ENCODE results near the gene SLC9C2. TPM values are rescaled to one million over a fixed set of nuclear protein-coding genes. Genes with fewer than 3 reads are reported as not detected.

SLC9C2 gene
- total RNA-seq, 1 experiment from 2014 or later: not detected

GRCh38 chr1:173477286-173478093 lies 125.4 kb downstream of the SLC9C2 start, which contains the start of gene PRDX6 (continued):
- TF ChIP-seq AR (CRISPR knock-in tag; IDR thresholded peaks at IDR 0.05) (no peak), JUN (CRISPR knock-in tag; IDR thresholded peaks at IDR 0.05) (no peak), ESRRA (CRISPR knock-in tag; IDR thresholded peaks at IDR 0.05; ENCODE audit: borderline replicate concordance) (0 out of 2 replicates have a peak, but pooled peaks have one; percentile 27), E2F1 (CRISPR knock-in tag; IDR thresholded peaks at IDR 0.05) (no peak), ZNF512 (CRISPR knock-in tag; IDR thresholded peaks at IDR 0.05; ENCODE audit: borderline replicate concordance) (no peak), GABPB1 (CRISPR knock-in tag; IDR thresholded peaks at IDR 0.05) (peak; percentile 66), MYBL2 (CRISPR knock-in tag; IDR thresholded peaks at IDR 0.05) (no peak), ZNF416 (CRISPR knock-in tag; IDR thresholded peaks at IDR 0.05) (no peak)

- H3K4me3 Mint-ChIP-seq: peak overlapping the region; percentile 94
- no peaks in the 10 kb centered on the region for H3K27me3 Mint-ChIP-seq (ENCODE audit: low read depth)
- peak; percentile 96 for ATAC-seq
- CTCF ChIA-PET: interaction anchor here (0.5 to 3.3 kb wide), 6 partner anchors 28 to 610 kb away, joined by 3 to 28 read pairs (median 4); partner anchors contain the start of gene DARS2
- H3K27ac Mint-ChIP-seq: peak overlapping the region; percentile 89; the same call in 1 of the 2 replicates
- H3K9me3 Mint-ChIP-seq: peaks cover 14% of the 10 kb centered on the region
- POLR2A ChIA-PET: interaction anchor here (0.5 to 2.8 kb wide), 14 partner anchors 13 to 1541 kb away, joined by 3 to 10 read pairs (median 4); partner anchors contain the start of genes CENPL, DARS2, GAS5 and KLHL20
- peaks cover 41% of the 10 kb centered on the region for H3K4me1 Mint-ChIP-seq
- DNase-seq (ENCODE audit: low spot score): peak; percentile 87
- peaks cover 65% of the 10 kb centered on the region for H3K36me3 Mint-ChIP-seq
- no peak for TF ChIP-seq ATF6 (CRISPR knock-in tag; IDR thresholded peaks at IDR 0.05)
- no peak for TF ChIP-seq TCF7 (CRISPR knock-in tag; IDR thresholded peaks at IDR 0.05; ENCODE audit: low read depth)
- no peak for TF ChIP-seq ZNF532 (CRISPR knock-in tag; IDR thresholded peaks at IDR 0.05; ENCODE audit: borderline replicate concordance)
- no peak for TF ChIP-seq ATF2 (CRISPR knock-in tag; IDR thresholded peaks at IDR 0.05; ENCODE audit: borderline replicate concordance, low read depth)
- TF ChIP-seq NR3C1 (CRISPR knock-in tag; conservative IDR thresholded peaks at IDR 0.05; ENCODE audit: low read depth): no peak
- TF ChIP-seq USF2 (CRISPR knock-in tag; IDR thresholded peaks at IDR 0.05): peak; percentile 97
- no peak for TF ChIP-seq ZNF138 (CRISPR knock-in tag; conservative IDR thresholded peaks at IDR 0.05)
- no peak for TF ChIP-seq PREB (CRISPR knock-in tag; IDR thresholded peaks at IDR 0.05; ENCODE audit: borderline replicate concordance)
- no peak for TF ChIP-seq HMGA2 (CRISPR knock-in tag; IDR thresholded peaks at IDR 0.05)
Observed at GRCh38 chr1:173476665-173477285, 126.1 kb downstream of the SLC9C2 start.
